SW 1271 (cell line): ENCODE data around the gene LSM14A.
"Not testable (repeated sequence)": the region's sequence is repeated elsewhere in the genome, so short reads cannot be mapped to it uniquely, and the experiment has no call there.

Experiments used
- DNase-seq, 2 experiments: peaks; one replicate each; lab custom pipeline; 2025; lab: John Stamatoyannopoulos, UW

LSM14A gene

DNA sequence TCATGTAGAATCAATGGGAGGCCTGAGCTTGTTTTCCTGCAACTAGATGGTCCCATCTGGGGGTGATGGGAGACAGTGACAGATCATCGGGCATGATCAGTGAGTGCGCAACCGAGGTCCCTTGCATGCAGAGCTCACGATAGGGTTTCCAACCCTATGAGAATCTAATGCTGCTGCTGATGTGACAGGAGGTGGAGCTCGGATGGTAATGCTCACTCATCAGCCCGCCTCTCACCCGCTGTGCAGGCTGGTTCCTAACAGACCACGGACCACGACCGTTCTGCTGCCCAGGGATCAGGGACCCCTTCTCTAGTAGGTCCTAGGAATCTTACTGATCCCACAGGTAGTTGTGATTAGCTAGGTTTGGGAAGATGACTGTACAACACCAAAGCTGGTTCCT is 58.5 kb downstream of the LSM14A start:
- DNase-seq = no peak

DNA sequence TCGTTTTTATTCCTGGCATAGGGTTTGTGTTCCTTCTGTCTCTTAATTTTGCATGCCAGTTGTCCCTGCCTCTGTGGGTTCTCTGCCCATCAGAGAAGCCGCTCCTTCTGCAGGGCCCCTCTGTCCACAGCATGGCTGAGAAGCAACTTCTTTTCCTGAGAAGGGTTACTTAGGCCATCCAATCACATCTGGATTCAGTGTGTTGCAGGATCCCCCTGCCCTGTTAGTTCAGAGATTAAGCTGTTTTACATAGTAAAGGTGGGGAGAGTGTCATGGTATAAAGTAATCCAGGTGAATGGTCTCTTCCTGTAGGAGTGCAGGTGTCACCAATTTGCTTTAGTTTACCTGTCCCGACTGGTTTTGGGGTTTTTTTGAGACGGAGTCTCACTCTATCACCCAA is 59.1 kb downstream of the LSM14A start:
- DNase-seq = no peak

DNA sequence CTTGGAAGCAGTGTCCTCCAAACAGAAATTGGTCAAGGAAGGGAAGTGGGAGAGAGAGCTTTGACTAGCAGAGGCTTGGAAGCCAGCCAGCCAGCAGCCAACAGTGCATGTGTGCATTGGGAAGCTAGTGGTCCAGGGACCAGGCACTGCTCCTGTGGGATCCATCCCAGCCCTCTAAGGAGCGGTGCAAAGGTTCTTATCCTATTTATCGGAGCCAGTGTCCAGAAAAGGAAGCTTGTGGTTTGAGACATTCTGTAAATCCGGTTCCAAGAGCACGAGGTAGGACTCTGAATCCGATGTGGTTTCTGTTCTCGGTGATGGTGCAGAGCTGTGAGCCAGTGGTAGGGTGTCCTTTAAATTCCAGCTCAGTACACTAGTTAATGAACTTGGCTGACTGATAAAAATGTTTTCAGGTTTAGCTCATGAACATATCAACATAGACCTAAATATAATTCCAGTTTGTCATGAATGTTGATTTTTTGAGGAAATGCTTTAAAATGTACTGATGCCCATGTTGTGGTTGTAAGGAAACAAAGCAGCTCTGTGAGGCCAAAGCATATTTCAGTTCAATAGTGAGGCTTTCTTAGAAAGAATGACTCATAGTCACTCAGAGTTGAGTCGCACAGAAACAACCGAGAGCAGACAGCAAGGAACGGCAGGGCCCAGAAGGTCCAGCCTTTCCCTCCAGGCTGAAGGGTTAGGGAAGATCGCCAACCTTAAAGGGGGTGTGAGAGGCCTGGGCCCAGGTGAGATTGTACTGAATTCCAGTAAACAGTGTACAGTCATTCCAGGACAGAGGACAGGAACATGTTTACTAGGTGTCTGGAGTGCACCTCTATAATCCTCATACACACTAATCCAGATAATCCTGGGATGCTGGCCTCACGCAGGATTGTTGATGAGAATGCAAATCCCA is 60.5 kb downstream of the LSM14A start:
- DNase-seq = peak in 1 of 2 experiments; percentile 63

DNA sequence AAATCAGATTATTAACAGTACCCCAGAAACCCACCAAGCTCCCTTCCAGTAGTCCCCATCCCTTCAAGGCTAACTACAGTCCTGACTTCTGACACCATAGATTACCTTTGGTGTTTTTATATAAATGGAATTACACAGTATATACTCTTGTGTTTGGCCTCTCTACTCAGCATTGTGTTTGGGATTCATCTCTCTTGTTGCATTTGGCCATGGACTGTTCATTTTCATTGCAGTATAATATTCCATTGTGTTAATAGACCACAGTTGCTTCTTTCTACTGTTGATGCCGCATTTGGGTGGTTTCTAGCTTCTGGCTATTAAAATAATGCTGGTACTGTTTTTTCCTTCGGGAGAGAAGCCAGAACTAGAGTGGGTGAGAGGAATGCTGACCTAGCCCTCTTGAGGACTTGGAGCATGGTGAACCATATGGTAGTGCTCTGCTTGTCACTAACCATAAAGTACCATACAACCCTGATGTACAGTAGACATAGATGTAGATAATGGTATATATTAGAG is 63.2 kb downstream of the LSM14A start:
- DNase-seq = no peak

DNA sequence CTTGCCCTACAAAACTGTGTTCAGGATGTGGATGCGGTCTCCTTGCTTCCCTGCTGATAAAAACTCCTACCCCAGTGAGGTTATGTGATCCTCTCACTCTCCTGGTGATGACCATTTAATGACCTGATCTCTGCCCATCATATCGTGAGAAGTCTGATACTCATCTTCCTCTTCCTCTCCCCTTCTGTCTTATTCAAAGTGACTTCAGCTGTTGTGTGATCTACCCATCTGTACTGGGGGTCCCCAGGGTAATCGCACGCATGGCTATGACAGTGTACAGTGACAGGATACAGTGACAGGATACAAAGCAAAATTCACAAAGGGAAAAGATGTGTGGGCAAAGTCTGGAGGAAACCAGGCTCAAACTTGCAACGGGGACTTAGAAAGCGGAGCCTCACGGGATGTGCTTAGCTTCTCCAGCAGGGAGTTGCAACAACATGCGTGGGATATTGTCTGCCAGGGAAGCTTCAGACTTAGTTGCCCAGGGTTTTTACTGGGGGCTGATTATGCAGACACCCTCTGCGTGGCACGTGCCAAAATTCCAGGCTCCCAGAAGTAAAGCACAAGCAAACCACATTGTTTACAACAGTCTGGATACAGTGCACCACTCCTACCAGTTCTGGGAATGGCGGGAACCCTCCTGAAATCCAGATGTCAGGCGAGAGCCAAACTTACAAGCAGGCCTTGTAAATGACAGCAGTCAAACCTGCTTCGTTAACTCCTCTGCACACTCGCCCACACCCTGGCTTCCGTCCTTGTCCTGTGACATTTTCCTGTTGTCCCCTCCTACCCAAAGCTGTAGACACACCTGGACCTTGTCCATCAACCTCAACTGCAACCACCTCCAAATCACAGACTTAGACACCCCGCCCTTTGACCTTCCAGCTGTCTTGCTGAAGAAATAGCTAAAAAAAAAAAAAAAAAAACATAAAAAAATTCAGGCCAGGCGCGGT is 64.0 kb downstream of the LSM14A start:
- DNase-seq = no peak

DNA sequence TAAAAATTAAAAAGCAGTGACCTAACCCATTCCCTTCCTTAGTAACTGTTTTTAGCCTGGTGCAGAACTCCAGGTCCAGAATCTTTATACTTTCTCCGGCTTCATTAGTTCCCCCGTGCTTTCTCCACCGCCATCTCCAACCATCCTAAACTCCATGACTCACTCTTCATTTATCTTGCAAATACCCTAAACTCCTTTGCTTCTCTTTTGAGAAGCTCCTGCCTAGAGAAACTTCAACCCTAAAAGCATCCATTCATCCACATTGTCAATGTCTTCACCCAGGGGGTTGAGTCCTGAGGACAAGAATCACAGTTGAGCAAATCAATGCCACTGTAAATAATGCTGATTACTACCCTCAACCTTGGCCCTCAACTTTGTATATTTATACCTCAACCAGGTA is 65.0 kb downstream of the LSM14A start:
- no peak for DNase-seq

DNA sequence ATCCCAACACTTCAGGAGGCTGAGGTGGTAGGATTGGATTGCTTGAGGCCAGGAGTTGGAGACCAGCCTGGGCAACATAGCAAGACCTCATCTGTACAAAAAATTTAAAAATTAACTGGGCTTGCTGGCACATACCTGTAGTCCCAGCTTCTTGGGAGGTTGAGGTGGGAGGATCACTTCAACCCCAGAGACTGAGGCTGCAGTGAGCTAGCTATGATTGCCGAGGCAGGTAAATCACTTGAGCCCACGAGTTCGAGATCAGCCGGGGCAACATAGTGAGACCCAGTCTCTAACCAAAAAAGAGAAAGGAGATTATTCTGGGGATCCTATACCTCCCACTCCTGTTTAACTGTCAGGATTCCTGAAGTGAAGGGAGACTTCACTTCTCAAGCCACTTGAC is 65.6 kb downstream of the LSM14A start:
- no peak for DNase-seq

DNA sequence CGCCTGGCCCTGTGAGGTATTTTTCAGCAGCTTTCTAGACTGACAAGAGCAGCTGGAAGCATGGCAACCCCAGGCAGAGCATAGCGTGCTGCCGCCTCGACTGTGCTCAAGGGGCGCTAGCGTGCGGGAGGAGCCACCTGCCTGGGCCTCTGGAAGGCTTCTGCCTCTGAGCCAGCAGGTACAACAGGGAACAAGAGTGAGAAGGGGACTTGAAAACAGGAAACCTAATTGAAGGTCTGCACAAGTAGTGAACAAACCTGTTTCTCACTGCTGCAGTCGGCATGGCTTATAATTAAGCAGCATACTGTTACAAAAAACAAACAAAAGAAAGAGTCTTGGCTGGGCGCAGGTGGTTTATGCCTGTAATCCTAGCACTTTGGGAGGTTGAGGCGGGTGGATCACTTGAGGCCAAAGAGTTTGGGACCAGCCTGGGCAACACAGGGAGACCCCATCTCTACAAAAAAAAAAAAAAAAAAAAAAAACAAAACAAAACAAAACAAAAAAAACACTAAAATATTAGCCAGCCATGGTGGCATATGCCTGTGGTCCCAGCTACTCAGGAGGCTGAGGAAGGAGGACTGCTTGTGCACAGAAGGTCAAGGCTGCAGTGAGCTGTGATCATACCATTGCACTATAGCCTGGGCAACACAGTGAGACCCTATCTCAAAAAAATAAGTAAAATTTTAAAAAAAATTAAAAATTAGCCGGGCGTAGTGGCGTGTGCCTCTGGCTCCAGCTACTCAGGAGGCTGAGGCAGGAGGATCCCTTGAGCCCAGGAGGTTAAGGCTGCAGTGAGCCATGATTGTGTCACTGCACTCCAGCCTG is 69.4 kb downstream of the LSM14A start:
- no peak for DNase-seq

DNA sequence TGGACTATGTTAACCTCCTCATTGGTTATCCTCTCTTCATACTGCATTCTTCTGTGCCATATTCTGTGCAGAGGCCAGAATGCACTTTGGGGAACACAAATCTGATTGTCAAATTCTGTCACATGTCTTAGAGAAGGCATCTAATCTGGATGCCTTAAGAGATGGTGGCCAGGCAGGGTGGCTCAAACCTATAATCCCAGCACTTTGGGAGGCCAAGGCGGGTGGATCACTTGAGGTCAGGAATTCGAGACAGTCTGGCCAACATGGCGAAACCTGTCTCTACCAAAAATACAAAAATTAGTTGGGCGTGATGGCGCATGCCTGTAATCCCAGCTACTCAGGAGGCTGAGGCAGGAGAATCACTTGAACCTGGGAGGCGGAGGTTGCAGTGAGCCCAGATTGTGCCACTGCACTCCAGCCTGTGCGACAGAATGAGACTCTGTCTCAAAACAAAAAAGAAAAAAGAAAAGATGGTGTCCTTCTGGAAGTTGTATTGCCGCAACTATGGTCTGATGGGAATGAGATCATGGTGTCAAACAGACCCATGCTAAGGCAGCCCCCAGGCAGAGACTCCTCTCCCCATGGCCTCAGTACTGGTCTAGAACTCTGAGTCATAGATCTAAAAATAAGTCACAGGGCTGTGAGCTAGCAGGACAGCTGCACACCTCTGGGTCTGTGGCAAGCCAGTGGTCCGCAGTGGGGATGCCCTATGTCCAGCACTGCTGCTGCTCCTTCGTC is 71.0 kb downstream of the LSM14A start:
- not testable (repeated sequence) for DNase-seq

DNA sequence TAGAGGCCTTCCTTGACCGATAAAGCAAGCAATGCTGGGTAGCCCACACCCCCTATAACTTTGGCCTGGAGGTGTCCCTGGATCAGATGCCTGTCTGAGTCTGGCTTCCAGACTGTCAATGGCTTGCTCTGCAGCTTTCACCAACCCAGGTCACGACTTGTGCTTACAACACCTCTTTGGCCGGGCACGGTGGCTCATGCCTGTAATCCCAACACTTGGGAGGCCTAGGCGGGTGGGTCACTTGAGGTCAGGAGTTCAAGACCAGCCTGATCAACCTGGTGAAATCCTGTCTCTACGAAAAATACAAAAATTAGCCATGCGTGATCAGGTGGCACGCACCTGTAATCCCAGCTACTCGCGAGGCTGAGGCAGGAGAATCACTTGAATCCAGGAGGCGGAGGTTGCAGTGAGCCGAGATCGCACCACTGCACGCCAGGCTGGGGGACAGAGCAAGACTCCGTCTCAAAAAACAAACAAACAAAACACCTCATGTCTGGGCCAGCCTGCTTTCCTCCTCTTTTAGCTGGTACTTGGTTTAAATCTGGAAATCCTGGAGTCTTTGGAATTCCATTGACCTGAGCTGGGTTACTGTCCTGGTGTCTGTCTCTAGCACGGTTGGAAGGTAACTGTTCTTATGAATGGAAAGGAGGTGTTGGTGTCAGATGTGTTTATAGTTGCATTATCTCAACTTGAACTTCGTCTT is 71.7 kb downstream of the LSM14A start:
- no peak for DNase-seq

DNA sequence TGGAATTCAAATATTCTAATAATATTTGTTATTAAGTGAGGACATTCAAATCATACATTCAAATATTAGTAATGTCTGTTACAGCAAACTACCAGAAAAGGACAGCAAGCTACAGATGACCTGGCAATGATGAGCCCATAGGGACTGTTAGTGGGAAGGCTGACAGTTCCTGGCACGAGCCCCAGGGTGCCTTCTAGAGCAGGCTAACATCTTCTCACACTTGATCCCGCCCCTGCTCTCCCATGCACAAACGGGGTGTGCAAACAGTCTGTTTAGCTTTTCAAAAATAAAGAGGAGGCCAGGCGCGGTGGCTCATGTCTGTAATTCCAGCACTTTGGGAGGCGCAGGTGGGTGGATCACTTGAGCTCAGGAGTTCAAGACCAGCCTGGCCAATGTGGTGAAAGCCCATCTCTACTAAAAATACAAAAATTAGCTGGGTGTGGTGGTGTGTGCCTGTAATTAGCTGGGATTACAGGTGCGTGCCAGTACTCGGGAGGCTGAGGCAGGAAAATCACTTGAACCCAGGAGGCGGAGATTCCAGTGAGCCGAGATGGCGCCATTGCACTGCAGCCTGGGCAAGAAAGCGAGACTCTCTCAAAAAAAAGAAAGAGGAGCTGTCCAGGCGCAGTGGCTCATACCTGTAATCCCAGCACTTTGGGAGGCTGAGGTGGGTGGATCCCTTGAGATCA is 72.5 kb downstream of the LSM14A start:
- DNase-seq = no peak

DNA sequence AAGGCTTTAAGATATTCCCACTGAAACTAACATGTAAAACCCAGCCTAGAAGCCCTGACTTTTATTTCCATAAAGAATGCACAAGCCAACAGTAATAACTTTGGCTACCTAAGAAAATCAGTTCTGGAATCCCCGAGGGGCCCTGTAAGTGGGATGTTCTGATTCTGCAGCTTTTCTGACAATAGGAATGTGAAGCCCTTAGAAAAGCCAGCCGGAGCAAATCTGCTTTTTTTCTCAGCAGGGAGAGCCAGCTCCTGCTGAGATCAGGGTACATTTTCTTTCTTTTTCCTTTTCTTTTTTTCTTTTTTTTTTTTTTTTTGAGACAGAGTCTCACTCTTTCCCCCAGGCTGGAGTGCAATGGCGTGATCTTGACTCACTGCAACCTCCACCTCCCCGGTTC is 74.0 kb downstream of the LSM14A start:
- no peak for DNase-seq

DNA sequence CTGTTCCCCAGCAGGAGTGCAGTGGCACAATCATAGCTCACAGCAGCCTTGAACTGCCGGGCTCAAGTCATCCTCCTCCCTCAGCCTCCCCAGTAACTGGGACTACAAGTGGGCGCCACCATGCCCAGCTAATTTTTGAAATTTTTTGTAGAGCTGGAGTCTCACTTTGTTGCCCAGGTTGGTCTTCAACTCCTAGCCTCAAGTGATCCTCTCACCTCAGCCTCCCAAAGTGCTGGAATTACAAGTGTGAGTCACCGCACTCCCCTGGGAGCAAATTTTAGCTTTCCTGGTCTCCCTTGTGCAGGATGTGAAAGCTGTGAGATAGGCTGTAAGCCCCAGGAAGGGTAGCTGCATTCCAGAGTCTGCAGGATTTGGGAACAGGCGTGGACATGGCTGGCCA is 76.6 kb downstream of the LSM14A start:
- DNase-seq = no peak

DNA sequence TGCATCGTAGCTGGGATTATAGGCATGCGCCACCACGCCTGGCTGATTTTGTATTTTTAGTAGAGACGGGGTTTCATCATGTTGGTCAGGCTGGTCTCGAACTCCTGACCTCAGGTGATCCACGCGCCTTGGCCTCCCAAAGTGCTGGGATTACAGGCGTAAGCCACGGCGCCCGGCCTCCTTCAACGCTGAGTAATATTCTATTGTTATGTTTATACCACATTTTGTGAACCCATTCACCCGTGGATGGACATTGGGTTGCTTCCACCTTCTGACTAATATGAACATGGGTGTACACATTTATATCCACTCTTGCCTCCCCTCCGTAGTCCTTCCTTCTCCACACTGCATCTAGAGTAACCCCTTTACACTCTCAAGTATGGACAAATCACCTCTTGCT is 80.9 kb downstream of the LSM14A start:
- DNase-seq = not testable (repeated sequence)

DNA sequence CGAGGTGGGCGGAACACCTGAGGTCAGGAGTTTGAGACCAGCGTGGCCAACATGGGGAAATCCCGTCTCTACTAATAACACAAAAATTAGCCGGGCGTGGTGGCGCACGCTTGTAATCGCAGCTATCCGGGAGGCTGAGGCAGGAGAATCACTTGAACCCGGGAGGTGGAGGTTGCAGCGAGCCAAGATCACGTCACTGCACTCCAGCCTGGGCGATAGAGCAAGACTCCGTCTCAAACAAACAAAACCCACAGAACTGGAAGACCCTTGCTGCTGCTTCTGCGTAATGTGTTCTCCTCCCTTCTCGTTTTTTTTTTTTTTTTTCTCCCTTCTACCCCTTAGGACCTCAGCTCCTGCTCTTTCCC is 81.4 kb downstream of the LSM14A start:
- not testable (repeated sequence) for DNase-seq

DNA sequence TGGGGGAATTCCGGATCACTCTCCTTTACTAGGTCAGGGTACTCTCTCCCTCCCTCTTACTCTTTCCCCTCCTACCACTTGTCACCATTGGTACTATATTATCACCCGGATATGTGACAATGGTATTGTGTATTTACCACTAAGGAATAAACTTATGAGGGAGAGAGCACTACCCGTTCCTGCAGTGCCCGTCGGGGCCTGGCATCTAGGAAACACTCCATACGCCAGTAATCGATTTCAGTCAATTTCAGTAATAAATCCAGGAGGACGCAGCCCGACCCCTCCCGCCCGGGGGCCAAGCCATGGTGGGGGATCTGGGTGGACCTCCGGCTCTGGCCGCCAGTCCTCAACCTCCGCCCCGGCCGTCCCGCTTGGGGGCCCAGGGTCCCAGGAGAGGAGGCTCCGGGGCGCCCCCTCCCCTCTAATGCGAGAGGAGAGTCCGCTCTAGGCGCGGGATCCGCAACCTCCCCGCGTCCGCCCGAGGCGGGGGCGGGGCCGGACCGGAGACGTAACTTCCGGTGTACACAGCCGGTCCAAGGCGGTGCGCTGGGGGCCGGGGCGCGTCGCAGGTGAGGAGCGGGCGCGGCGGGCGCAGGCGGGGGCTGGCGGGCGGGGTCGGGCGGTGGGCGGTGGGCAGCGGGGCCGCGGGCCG is 81.9 kb downstream of the LSM14A start, which contains the start of gene GARRE1:
Gene GARRE1 (plus strand): TSS at position 509 of the 652 bp plus-strand sequence. CDS start 45,920 bp downstream, outside the sequence.
- peak in 1 of 2 experiments; percentile 33 for DNase-seq

DNA sequence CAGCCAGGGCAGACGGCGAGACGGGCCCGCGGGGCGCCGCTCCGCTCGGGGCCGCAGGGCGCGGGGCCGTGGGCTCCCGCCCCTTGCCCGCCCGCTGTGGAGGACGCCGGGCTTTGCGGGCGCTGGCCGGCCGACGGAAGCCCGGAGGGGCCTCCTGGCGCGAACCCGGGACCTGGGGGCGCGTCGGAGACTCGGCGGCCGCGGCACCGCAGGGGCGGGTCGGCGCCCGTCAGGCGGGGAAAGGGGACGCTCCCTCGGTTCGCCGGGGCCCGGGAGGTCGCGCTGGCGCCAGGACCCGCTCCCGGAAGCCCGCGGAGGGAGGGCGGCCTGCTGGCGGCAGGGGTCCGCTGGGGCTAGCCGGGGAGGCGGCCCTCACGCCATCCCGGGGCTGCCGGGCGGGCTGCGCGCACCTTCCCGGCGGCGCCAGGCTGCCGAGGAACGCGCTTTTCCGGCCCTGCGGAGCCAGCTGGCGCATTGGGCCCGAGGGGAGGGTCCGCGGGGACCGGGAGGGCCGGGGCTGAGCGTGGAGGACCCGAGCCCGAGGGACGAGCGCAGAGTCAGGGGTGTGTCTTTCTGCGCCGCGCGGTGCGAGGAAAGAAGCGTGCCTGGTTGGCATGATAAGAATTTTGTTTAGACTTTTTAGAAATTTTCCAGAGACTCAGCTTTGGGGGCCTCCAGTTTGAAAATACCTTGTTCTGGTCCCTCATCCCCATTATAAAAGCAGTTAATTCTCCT is 82.6 kb downstream of the LSM14A start:
- DNase-seq = peak in 1 of 2 experiments; percentile 12

DNA sequence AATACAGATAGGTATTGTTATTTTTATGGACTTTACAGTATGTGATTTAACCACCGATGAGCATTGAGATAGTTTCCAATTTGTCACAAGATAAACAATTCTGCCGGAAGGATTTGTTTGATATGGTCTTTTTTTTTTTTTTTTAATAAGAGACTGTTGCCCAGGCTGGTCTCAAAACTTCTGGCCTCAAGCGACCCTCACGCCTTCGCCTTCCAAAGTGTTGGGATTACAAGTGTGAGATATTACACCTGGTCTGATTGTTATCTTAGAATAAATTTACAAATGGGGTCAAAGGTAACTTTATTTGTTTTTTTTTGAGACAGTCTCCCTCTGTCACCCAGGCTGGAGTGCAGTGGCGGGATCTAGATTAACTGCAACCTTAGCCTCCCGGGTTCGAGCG is 83.2 kb downstream of the LSM14A start:
- no peak for DNase-seq
